HG02571 (cell line): ENCODE results near the gene TBC1D26.
"Not testable (repeated sequence)": the region's sequence is repeated elsewhere in the genome, so short reads cannot be mapped to it uniquely, and the experiment has no call there.

ENCODE experiments used
- ATAC-seq: cut with Tn5 transposase; IDR thresholded peaks from one replicate; pipeline ENCODE4 v1.9.1; 2021; ENCODE audit warnings: mild to moderate bottlenecking, moderate library complexity; ENCODE audit not compliant: unreplicated experiment

TBC1D26 gene

DNA sequence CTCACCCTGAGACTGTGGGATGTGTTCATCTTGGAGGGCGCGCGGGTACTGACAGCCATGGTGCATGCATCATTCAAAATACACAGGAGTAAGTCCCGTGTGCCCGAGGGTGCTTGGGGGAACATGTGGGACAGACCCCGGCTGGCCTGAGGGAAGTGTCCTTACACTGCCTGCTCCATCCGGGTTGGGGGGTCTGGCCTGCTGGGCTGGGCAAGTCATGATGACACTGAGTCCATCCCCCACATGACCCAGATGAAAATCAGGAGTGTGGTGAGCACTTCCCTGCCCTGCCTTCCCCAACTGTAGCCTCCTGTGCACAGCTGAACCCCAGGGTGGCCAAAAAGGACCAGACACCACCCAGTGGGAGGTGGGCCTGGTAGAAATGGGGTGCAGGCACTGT, 10.8 kb downstream of the TBC1D26 start:
- ATAC-seq, result no peak

DNA sequence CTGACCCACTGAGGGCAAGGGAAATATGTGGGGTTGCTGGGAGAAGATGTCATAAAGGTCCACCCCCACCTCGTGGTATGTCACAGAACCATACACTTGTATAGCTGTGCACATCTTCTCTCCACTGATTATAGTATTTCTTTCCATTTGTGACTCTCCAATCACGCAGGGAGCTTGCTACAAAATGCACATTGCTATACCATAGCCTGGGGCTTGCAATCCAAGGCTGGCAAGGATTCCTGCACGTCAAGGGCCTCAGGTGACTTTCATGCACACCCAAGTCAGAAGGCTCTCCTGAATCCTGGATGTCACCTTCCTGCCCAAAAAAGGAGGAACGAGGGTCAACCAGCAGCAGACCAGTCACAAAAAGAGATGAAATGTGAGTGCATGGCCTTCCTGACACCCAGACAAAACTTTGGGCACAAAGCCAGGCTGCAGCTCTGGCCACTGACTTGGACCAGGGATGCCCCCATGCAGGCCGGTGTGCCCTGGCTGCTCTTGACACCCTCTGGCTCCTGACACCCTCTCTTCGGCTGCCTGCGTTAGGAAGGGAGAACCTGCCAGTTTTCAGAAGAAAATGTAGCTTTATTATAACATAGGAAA, 12.1 kb downstream of the TBC1D26 start:
- ATAC-seq, result no peak

DNA sequence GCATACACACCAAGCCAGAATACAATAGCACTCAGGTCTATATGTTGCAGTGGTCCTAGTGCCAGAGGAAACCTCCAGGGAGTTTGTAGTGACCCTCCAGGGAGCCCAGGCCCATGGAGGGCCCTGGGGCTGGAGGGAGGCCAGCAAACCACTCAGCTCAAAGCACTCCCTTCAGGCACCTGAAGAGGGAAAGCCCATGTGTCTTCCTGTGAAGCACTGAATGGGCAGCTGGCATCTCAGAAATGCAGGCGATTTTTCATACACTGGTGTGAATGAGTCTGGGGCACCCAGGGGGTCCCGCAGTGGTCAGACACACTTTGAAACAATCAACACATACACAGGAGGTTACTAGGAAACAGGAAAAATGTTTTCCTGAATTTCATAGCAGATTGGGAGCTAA, 12.8 kb downstream of the TBC1D26 start:
- ATAC-seq, result no peak

DNA sequence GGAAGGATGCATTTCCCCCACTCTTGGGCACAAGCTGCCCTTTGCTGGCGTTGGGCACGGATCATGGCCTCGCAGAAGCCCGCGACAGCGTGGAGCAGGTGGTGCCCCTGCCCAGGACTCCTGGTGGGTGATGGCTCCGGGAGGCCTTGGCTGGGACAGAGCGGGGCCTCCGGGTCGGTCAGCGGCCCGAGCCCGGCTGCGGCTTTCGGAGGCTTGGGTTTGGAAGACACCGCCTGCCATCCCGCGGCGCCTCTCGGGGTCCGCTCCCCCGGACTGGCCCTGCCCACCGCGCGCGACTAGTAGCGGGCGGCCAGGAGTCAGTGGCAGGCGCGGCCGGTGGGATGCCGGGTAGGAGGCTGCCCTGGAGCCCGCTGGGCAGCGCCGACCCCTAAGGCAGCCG, 17.3 kb downstream of the TBC1D26 start:
- not testable (repeated sequence) for ATAC-seq

DNA sequence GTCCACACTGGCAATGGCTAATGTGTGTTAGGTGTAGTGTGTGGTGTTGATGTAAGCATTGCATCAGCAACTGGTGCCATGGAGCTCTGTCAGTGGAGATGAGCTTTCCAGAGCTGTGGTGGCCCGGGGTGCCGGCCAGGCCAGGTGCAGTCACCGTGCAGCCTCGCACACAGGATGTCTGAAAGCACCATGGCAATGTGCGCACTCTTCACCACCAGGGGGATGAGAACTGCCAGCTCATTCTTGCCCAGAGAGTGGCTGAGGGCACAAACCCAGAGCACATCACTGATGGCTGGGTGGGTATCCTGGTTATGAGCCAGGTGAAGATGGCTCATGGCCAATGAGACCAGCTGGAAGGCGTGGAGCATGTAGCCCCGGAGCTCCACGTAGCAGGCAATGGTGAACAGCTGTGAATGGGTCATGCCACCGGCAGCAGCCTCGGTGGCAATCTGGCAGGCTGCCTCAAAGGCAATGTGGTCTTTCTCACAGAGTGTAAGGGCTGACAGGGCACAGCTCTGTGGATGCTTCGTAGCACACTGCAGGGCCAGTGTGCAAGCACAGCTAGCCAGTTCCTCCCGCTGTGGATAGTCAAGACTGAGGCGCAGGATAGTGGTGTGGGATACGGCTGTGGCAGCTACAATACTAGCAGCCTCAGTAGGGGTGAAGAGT, 36.9 kb downstream of the TBC1D26 start:
- ATAC-seq, result not testable (repeated sequence)

DNA sequence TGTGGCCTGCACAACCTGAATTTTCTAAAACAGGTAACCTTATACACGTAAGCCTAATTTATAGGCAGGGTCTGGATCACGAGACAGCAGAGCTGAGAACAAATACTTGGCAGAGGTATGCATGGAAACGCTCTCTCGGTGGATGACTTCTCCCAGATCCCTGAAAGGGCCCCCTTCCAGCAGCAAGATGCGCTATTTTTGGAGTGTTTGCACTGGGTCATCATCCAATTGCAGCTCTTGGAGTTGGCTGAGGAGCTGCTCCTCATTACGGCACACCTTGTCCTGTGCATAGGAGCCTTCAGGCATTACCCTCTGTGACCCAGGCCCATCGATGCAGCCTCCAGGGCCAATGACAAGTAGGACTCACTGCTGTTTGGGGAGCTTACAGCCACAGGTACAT, 38.6 kb downstream of the TBC1D26 start:
- not testable (repeated sequence) for ATAC-seq

DNA sequence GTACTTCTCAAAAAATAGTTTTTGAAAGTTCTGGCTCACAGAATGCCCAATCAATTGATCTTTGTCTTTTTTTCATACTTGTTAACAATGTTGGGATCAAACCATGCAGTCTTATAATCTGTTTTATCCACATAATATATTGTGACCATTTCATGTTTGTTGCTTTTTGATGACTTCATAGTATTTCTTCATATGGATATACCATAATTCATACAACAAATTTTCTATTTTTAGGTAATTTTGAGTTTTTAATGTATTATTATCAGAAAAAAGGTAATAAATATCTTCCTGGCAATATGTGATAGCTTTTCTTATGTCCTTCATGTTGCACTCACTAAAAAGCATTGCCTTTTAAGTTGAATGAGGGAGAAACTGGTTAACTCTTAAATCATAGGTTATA, 44.8 kb downstream of the TBC1D26 start:
- ATAC-seq, result no peak

DNA sequence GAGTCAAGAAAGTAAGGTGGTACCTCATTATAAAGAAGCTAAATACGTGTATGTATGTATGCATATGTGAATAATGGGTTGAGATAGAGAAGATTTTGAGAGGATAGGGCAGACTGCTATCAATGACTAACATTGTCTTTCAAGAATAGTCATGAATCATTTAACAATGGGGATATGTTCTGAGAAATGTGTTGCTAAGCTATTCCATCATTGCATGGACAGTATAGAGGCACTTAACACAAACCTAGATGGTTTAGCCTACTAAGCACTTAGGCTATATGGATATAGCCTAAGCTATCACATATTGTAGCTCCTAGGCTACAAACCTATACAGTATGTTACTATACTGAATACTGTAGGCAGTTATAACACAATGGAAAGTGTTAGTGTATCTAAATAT, 45.2 kb downstream of the TBC1D26 start:
- no peak for ATAC-seq

DNA sequence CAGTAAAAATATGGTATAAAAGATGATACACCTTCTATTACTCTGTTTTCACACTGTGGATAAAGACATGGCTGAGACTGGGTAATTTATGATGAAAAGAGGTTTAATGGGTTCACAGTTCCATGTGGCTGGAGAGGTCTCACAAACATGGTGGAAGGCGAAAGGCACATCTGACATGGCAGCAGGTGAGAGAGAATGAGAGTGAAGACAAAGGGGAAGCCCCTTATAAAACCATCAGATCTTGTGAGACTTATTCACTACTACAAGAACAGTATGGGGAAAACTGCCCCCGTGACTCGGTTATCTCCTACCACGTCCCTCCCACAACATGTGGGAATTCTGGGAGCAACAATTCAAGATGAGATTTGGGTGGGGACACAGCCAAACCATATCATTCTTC, 45.6 kb downstream of the TBC1D26 start:
- ATAC-seq, result no peak

DNA sequence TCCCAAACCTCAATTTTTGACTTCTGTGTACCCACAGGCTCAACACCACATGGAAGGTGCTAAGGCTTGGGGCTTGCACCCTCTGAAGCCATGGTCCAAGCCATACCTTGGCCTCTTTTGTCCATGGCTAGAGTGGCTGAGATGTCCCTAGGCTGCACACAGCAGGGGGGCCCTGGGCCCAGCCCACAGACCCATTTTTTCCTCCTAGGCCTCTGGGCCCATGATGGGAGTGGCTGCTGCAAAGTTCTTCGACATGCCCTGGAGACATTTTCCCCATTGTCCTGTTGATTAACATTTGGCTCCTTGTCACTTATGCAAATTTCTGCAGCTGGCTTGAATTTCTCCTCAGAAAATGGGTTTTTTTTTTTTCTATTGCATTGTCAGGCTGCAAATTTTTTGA, 47.0 kb downstream of the TBC1D26 start:
- no peak for ATAC-seq

DNA sequence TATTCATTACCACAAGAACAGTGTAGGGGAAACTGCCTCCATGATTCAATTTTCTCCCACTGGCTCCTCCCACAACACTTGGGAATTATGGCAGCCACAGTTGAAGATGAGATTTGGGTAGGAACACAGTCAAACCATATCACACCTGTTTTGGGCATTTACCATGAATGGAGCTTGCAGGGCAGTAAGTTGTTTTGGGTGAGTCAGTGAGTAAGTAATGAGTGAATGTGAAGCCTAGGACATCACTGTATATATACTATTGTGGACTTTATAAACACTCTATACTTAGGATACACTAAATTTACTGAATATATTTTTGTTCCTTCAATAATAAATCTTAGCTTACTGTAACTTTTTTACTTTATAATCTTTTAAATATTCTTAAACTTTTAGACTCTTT, 48.1 kb downstream of the TBC1D26 start:
- ATAC-seq, result no peak

DNA sequence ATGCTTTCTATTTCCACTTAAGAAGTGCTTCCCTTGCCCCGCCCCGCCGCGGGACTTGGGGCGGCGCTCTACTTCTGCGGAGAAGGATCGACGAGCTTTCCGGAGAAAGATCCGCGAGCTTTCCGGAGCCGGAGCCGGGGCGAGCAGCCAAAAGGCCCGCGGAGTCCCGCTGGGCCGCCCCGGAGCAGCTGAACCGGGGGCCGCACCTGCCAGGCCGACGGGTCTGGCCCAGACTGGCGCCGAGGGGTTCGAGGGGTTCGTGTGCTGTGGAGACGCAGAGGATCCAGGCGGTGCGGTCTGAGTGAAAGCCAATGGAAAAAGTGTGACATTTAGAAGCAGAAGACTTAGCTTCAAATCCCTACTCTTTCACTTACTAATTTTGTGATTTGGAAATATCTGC, 50.8 kb downstream of the TBC1D26 start:
- ATAC-seq, result no peak

DNA sequence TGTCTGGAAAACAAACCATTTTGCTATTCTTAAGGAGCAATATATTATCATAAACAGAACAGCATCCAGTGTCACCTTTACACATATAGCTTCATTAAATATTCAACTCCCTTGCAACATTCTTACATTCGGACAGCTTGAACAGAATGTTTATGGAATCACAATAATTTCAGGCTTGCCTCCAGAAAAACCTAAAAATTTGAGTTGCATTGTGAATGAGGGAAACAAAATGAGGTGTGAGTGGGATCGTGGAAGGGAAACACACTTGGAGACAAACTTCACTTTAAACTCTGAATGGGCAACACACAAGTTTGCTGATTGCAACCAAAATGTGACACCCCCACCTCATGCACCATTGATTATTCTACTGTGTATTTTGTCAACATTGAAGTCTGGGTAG, 51.4 kb downstream of the TBC1D26 start:
- ATAC-seq, result no peak

DNA sequence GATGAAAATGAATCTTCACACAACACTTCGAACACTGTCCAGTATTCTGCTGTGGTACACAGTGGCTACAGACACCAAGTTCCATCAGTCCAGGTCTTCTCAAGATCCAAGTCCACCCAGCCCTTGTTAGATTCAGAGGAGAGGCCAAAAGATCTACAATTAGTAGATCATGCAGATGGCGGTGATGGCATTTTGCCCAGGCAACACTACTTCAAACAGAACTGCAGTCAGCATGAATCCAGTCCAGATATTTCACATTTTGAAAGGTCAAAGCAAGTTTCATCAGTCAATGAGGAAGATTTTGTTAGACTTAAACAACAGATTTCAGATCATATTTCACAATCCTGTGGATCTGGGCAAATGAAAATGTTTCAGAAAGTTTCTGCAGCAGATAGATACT, 52.3 kb downstream of the TBC1D26 start:
- ATAC-seq, result not testable (repeated sequence)

DNA sequence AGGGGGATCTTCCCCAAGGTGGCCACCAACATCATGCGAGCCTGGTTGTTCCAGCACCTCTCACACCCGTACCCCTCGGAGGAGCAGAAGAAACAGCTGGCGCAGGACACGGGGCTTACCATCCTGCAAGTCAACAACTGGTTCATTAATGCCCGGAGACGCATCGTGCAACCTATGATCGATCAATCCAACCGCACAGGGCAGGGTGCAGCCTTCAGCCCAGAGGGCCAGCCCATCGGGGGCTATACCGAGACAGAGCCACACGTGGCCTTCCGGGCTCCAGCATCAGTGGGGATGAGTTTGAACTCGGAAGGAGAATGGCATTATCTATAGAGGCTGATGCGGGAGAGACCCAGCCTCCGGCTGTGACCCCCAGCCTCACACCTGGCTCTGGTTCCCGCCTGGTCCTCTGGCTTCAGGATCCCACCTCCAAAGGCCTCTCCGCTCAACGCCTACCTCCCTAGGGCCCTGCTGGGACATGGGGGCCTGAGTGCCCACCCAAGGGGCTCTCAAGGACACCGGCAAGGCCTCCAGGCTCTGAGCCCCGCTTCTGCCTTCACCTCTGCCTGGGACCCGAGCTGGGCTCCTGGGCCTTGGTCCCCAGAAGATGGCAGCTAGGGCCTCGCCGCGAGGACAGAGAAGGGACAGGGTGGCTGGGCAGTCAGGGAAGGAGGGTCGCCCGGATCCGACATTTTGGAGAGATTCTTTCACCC, 55.4 kb downstream of the TBC1D26 start:
- not testable (repeated sequence) for ATAC-seq

DNA sequence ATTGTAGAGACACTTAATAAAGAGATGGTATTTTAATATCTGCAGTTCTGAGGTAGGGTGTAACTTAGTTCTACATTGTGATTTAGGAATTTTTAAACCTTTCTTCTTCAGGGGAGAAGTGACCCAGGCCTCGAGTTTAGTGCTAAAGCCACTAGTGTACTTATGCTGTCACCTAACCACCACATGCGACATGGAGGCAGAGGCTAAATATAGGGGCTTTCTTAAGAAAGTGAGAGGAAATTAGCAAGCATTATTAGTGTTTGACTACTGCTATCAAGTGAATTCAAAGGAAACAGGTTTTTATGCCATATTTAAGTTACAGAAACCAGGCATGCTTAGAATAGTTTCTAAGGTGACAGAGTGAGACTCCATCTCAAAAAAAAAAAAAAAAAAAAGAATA, 56.3 kb downstream of the TBC1D26 start:
- not testable (repeated sequence) for ATAC-seq
